Trophoblast cell (in vitro differentiated cells and primary cell): ENCODE results near the gene TUFM.
"Not testable (repeated sequence)": the region's sequence is repeated elsewhere in the genome, so short reads cannot be mapped to it uniquely, and the experiment has no call there.

ENCODE experiments used
- DNase-seq, 2 donors: peaks; one replicate each; pipeline ENCODE4 v3.0.0-alpha.2; 2016
- H2AFZ ChIP-seq: 2 replicates; pipeline ENCODE4 v1.6.1; 2013; ENCODE audit warnings: low read length, moderate library complexity, mild to moderate bottlenecking; ENCODE audit not compliant: insufficient read depth, poor library complexity
- H2AK5ac ChIP-seq: 2 replicates; pipeline ENCODE4 v1.6.1; 2013; ENCODE audit warnings: mild to moderate bottlenecking, low read length
- H2BK120ac ChIP-seq: 2 replicates; pipeline ENCODE4 v1.6.1; 2013; ENCODE audit warnings: low read length, mild to moderate bottlenecking, moderate library complexity; ENCODE audit not compliant: insufficient read depth, poor library complexity
- H2BK12ac ChIP-seq: 2 replicates; pipeline ENCODE4 v1.6.1; 2013; ENCODE audit warnings: mild to moderate bottlenecking, low read length, moderate library complexity
- H2BK5ac ChIP-seq: 2 replicates; pipeline ENCODE4 v1.6.1; 2013; ENCODE audit warnings: low read length, low read depth, moderate library complexity, mild to moderate bottlenecking; ENCODE audit not compliant: poor library complexity
- H3K14ac ChIP-seq: 2 replicates; pipeline ENCODE4 v1.6.1; 2013; ENCODE audit warnings: mild to moderate bottlenecking, low read length
- H3K18ac ChIP-seq: 2 replicates; pipeline ENCODE4 v1.6.1; 2013; ENCODE audit warnings: mild to moderate bottlenecking, low read length
- H3K23ac ChIP-seq: 2 replicates; pipeline ENCODE4 v1.6.1; 2013; ENCODE audit warnings: low read length
- H3K27ac ChIP-seq: 2 replicates; pipeline ENCODE4 v1.5.1; 2013; ENCODE audit warnings: low read depth, mild to moderate bottlenecking, inconsistent platforms, low read length, moderate library complexity
- H3K27me3 ChIP-seq: 2 replicates; pipeline ENCODE4 v1.6.1; 2013; ENCODE audit warnings: inconsistent platforms, mild to moderate bottlenecking, low read length, moderate library complexity; ENCODE audit not compliant: insufficient read depth
- H3K36me3 ChIP-seq, 2 experiments: 1 replicate in 1 of 2; 2 replicates in 1 of 2; pipeline ENCODE4 v1.6.1; 2013; ENCODE audit warnings: low read length in 2 of 2, mild to moderate bottlenecking in 2 of 2, moderate library complexity in 1 of 2; ENCODE audit not compliant: insufficient read depth in 2 of 2, control insufficient read depth in 1 of 2
- H3K4ac ChIP-seq: 2 replicates; pipeline ENCODE4 v1.6.1; 2013; ENCODE audit warnings: low read depth, mild to moderate bottlenecking, low read length, moderate library complexity
- H3K4me1 ChIP-seq, 2 experiments: 1 replicate in 1 of 2; 2 replicates in 1 of 2; pipeline ENCODE4 v1.6.1; 2013; ENCODE audit warnings: low read length in 2 of 2, mild to moderate bottlenecking in 2 of 2, moderate library complexity in 1 of 2; ENCODE audit not compliant: insufficient read depth in 2 of 2, control insufficient read depth in 1 of 2
- H3K4me2 ChIP-seq: 2 replicates; pipeline ENCODE4 v1.6.1; 2013; ENCODE audit warnings: inconsistent platforms, mild to moderate bottlenecking, low read length, moderate library complexity
- H3K4me3 ChIP-seq: 2 replicates; pipeline ENCODE4 v1.5.1; 2013; ENCODE audit warnings: mild to moderate bottlenecking, low read depth, low read length, inconsistent platforms
- H3K79me1 ChIP-seq: one replicate; pipeline ENCODE4 v1.6.1; 2013; ENCODE audit warnings: low read length
- H3K79me2 ChIP-seq: 2 replicates; pipeline ENCODE4 v1.6.1; 2013; ENCODE audit warnings: low read length, mild to moderate bottlenecking; ENCODE audit not compliant: control insufficient read depth, insufficient read depth, poor library complexity
- H3K9ac ChIP-seq: 2 replicates; pipeline ENCODE4 v1.6.1; 2013; ENCODE audit warnings: mild to moderate bottlenecking, low read length
- H3K9me3 ChIP-seq: 2 replicates; pipeline ENCODE4 v1.6.1; 2013; ENCODE audit warnings: low read depth, mild to moderate bottlenecking, control low read depth, inconsistent platforms, low read length; ENCODE audit not compliant: insufficient read depth
- H4K12ac ChIP-seq: 2 replicates; pipeline ENCODE4 v1.6.1; 2013; ENCODE audit warnings: low read depth, mild to moderate bottlenecking, low read length, moderate library complexity
- H4K8ac ChIP-seq: 2 replicates; pipeline ENCODE4 v1.6.1; 2013; ENCODE audit warnings: low read depth, mild to moderate bottlenecking, low read length, moderate library complexity
- H4K91ac ChIP-seq: one replicate; pipeline ENCODE4 v1.6.1; 2013; ENCODE audit warnings: low read depth, mild to moderate bottlenecking, low read length, moderate library complexity
- WGBS: extraction: QIAGEN DNeasy Blood & Tissue Kit; methylation state at CpG from one replicate; pipeline ENCODE4 v1.1.7; 2013; ENCODE audit warnings: missing lambda C conversion rate; ENCODE audit not compliant: insufficient read length, insufficient coverage; ENCODE audit errors: extremely low coverage; 5-methylcytosine and 5-hydroxymethylcytosine counted together

The TUFM gene

GRCh38 chr16:28873543-28874201, 27.5 kb upstream of the TUFM start:
- Histone ChIP-seq H3K9ac (no peak overlapping the region), H3K23ac (no peak overlapping the region), H3K79me2 (no peaks in the 10 kb centered on the region), H3K9me3 (no peaks in the 10 kb centered on the region), H4K91ac (no peak overlapping the region), H4K8ac (no peak overlapping the region), H3K4me1 (no peaks in the 10 kb centered on the region), H3K27me3 (no peaks in the 10 kb centered on the region), H3K79me1 (no peaks in the 10 kb centered on the region), H3K18ac (no peak overlapping the region), H3K4ac (no peak overlapping the region), H4K12ac (no peak overlapping the region), H3K4me2 (no peak overlapping the region), H2AK5ac (no peak overlapping the region), H3K27ac (no peak overlapping the region), H3K14ac (no peak overlapping the region), H2AFZ (no peak overlapping the region), H2BK120ac (no peak overlapping the region), H3K36me3 (peaks cover 57 to 59% of the 10 kb centered on the region in 2 experiments), H3K4me3 (no peak overlapping the region), H2BK5ac (no peak overlapping the region), H2BK12ac (no peak overlapping the region)
- no CpG with 5 or more reads among the region's 18 CpGs for WGBS
- DNase-seq = peak in 1 of 2 donors; percentile 42

GRCh38 chr16:28872952-28873351, 26.8 kb upstream of the TUFM start:
- no peak overlapping the region for H3K9ac ChIP-seq
- no peak overlapping the region for H3K4me2 ChIP-seq
- H4K91ac ChIP-seq = no peak overlapping the region
- no peaks in the 10 kb centered on the region for H3K79me1 ChIP-seq
- H4K12ac ChIP-seq = no peak overlapping the region
- H3K14ac ChIP-seq = no peak overlapping the region
- H4K8ac ChIP-seq = no peak overlapping the region
- no peak overlapping the region for H3K18ac ChIP-seq
- no peak overlapping the region for H2AK5ac ChIP-seq
- no peak overlapping the region for H3K4me3 ChIP-seq
- no peak overlapping the region for H3K27ac ChIP-seq
- no peak overlapping the region for H2BK12ac ChIP-seq
- H2AFZ ChIP-seq = no peak overlapping the region
- H3K36me3 ChIP-seq = peaks cover 60 to 63% of the 10 kb centered on the region in 2 experiments
- no peak overlapping the region for H3K23ac ChIP-seq
- DNase-seq = no peak
- no peaks in the 10 kb centered on the region for H3K9me3 ChIP-seq
- H3K4ac ChIP-seq = no peak overlapping the region
- H3K4me1 ChIP-seq = no peaks in the 10 kb centered on the region
- no peak overlapping the region for H2BK120ac ChIP-seq
- no peaks in the 10 kb centered on the region for H3K27me3 ChIP-seq
- no CpG with 5 or more reads among the region's 15 CpGs for WGBS
- H3K79me2 ChIP-seq = no peaks in the 10 kb centered on the region
- H2BK5ac ChIP-seq = no peak overlapping the region

- H3K27ac ChIP-seq = no peak overlapping the region
- H3K4ac ChIP-seq = no peak overlapping the region
- H2BK12ac ChIP-seq = no peak overlapping the region
- DNase-seq = no peak
- no peak overlapping the region for H4K12ac ChIP-seq
- H3K9me3 ChIP-seq = no peaks in the 10 kb centered on the region
- no peak overlapping the region for H2AK5ac ChIP-seq
- H3K23ac ChIP-seq = no peak overlapping the region
- H3K4me3 ChIP-seq = no peak overlapping the region
- H3K4me2 ChIP-seq = no peak overlapping the region
- peaks cover 2% of the 10 kb centered on the region for H3K79me2 ChIP-seq
- no peaks in the 10 kb centered on the region for H3K79me1 ChIP-seq
- H3K36me3 ChIP-seq = peaks cover 70 to 75% of the 10 kb centered on the region in 2 experiments
- H2BK120ac ChIP-seq = no peak overlapping the region
- H4K91ac ChIP-seq = no peak overlapping the region
- no peak overlapping the region for H3K9ac ChIP-seq
- peaks cover 3 to 4% of the 10 kb centered on the region in 2 experiments for H3K4me1 ChIP-seq
- H2AFZ ChIP-seq = no peak overlapping the region
- WGBS = no CpG with 5 or more reads among the region's 11 CpGs
- H3K18ac ChIP-seq = no peak overlapping the region
- no peak overlapping the region for H2BK5ac ChIP-seq
- no peaks in the 10 kb centered on the region for H3K27me3 ChIP-seq
- H3K14ac ChIP-seq = no peak overlapping the region
- H4K8ac ChIP-seq = no peak overlapping the region
Observed at GRCh38 chr16:28869201-28869600, 23.1 kb upstream of the TUFM start.

- H3K18ac ChIP-seq, H2BK120ac ChIP-seq, H3K4me2 ChIP-seq, H3K27me3 ChIP-seq, H3K27ac ChIP-seq, H3K9me3 ChIP-seq, H3K4ac ChIP-seq, H4K91ac ChIP-seq, H3K14ac ChIP-seq, H2AFZ ChIP-seq, H2AK5ac ChIP-seq, H3K9ac ChIP-seq, H3K23ac ChIP-seq, H3K79me2 ChIP-seq, H4K8ac ChIP-seq, H3K4me3 ChIP-seq, H4K12ac ChIP-seq, H3K4me1 ChIP-seq, H3K79me1 ChIP-seq, H2BK12ac ChIP-seq, H2BK5ac ChIP-seq, DNase-seq: not testable (repeated sequence)
- peaks cover 58 to 60% of the 10 kb centered on the region in 2 experiments for H3K36me3 ChIP-seq
- WGBS = no CpG with 5 or more reads among the region's 9 CpGs
Observed at GRCh38 chr16:28867646-28868045, 21.5 kb upstream of the TUFM start.
